ENCODE measurements around the gene DHRSX.
"Not testable (repeated sequence)": the region's sequence is repeated elsewhere in the genome, so short reads cannot be mapped to it uniquely, and the experiment has no call there.

The DHRSX gene

GRCh38 chrX:2426289-2426882 lies 74.4 kb downstream of the DHRSX start:
- Histone ChIP-seq H3K4me3 (ENCODE audit: low read depth, low read length) (no peak overlapping the region), H3K9me3 (no peaks in the 10 kb centered on the region), H3K36me3 (no peaks in the 10 kb centered on the region), H3K4me1 (no peaks in the 10 kb centered on the region), H3K27me3 (no peaks in the 10 kb centered on the region)
- TF ChIP-seq, protein P1, sequence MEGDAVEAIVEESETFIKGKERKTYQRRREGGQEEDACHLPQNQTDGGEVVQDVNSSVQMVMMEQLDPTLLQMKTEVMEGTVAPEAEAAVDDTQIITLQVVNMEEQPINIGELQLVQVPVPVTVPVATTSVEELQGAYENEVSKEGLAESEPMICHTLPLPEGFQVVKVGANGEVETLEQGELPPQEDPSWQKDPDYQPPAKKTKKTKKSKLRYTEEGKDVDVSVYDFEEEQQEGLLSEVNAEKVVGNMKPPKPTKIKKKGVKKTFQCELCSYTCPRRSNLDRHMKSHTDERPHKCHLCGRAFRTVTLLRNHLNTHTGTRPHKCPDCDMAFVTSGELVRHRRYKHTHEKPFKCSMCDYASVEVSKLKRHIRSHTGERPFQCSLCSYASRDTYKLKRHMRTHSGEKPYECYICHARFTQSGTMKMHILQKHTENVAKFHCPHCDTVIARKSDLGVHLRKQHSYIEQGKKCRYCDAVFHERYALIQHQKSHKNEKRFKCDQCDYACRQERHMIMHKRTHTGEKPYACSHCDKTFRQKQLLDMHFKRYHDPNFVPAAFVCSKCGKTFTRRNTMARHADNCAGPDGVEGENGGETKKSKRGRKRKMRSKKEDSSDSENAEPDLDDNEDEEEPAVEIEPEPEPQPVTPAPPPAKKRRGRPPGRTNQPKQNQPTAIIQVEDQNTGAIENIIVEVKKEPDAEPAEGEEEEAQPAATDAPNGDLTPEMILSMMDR (IDR thresholded peaks at IDR 0.05; ENCODE audit: low read depth, low read length): no peak
- DNase-seq: no peak

GRCh38 chrX:2425286-2426071 lies 75.3 kb downstream of the DHRSX start:
- Histone ChIP-seq H3K36me3 (no peaks in the 10 kb centered on the region), H3K9me3 (no peaks in the 10 kb centered on the region), H3K27me3 (no peaks in the 10 kb centered on the region), H3K4me1 (no peaks in the 10 kb centered on the region), H3K4me3 (ENCODE audit: low read depth, low read length) (no peak overlapping the region)
- TF ChIP-seq, protein P1 (IDR thresholded peaks at IDR 0.05; ENCODE audit: low read depth, low read length): no peak
- DNase-seq: no peak

- TF ChIP-seq, protein P1 (IDR thresholded peaks at IDR 0.05; ENCODE audit: low read depth, low read length): no peak
- Histone ChIP-seq H3K27me3 (no peaks in the 10 kb centered on the region), H3K9me3 (no peaks in the 10 kb centered on the region), H3K4me1 (no peaks in the 10 kb centered on the region), H3K4me3 (ENCODE audit: low read depth, low read length) (no peak overlapping the region), H3K36me3 (no peaks in the 10 kb centered on the region)
- DNase-seq: no peak
Measured at GRCh38 chrX:2424317-2424716, 76.5 kb downstream of the DHRSX start.

GRCh38 chrX:2423899-2424298 lies 76.9 kb downstream of the DHRSX start:
- Histone ChIP-seq H3K9me3 (no peaks in the 10 kb centered on the region), H3K4me1 (no peaks in the 10 kb centered on the region), H3K27me3 (no peaks in the 10 kb centered on the region), H3K36me3 (no peaks in the 10 kb centered on the region), H3K4me3 (ENCODE audit: low read depth, low read length) (no peak overlapping the region)
- TF ChIP-seq, protein P1 (IDR thresholded peaks at IDR 0.05; ENCODE audit: low read depth, low read length): no peak
- DNase-seq: no peak

DNA sequence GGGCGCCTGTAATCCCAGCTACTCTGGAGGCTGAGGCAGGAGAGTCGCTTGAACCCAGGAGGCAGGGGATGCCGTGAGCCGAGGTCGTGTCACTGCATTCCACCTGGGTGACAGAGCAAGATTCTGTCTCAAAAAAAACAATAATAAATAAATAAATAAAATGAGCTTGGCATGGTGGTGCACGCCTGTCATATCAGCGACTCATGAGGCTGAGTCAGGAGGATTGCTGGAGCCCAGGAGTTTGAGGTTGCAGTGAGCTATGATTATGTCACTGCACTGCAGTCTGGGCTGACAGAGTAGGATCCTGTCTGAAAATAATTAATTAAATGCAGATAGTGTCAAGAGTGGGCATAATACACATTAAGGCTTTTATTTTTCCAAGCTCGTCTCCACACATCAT lies 77.5 kb downstream of the DHRSX start:
- Histone ChIP-seq H3K4me1 (no peaks in the 10 kb centered on the region), H3K9me3 (no peaks in the 10 kb centered on the region), H3K36me3 (no peaks in the 10 kb centered on the region), H3K27me3 (no peaks in the 10 kb centered on the region), H3K4me3 (ENCODE audit: low read depth, low read length) (no peak overlapping the region)
- no peak for DNase-seq
- TF ChIP-seq, protein P1 (IDR thresholded peaks at IDR 0.05; ENCODE audit: low read depth, low read length): no peak

DNA sequence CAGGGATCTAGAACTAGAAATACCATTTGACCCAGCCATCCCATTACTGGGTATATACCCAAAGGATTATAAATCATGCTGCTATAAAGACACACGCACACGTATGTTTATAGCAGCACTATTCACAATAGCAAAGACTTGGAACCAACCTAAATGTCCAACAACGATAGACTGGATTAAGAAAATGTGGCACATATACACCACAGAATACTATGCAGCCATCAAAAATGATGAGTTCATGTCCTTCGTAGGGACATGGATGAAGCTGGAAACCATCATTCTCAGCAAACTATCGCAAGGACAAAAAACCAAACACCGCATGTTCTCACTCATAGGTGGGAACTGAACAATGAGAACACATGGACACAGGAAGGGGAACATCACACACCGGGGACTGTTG lies 81.4 kb downstream of the DHRSX start:
- H3K4me1 ChIP-seq; DNase-seq; H3K27me3 ChIP-seq; H3K9me3 ChIP-seq; H3K36me3 ChIP-seq; H3K4me3 ChIP-seq (ENCODE audit: low read depth, low read length): not testable (repeated sequence)

Measured in BE2C (cell line).